HFF-Myc (cell line): ENCODE results near the gene OLAH.

Experiments
- DNase-seq: peaks from one replicate; pipeline ENCODE4 v3.0.0-alpha.2; 2011; ENCODE audit warnings: low read depth; ENCODE audit errors: extremely low read depth
- H3K4me3 ChIP-seq: replicated peaks from 2 replicates; pipeline ENCODE4 v1.5.1; 2011; ENCODE audit warnings: low read depth, mild to moderate bottlenecking, control low read depth, low read length
- TF ChIP-seq, protein P1 (sequence below): IDR thresholded peaks from 2 replicates; pipeline ENCODE4 v1.5.1; 2012; ENCODE audit warnings: mild to moderate bottlenecking, low read depth, low read length, control low read depth; ENCODE audit errors: missing control alignments

OLAH gene

DNA sequence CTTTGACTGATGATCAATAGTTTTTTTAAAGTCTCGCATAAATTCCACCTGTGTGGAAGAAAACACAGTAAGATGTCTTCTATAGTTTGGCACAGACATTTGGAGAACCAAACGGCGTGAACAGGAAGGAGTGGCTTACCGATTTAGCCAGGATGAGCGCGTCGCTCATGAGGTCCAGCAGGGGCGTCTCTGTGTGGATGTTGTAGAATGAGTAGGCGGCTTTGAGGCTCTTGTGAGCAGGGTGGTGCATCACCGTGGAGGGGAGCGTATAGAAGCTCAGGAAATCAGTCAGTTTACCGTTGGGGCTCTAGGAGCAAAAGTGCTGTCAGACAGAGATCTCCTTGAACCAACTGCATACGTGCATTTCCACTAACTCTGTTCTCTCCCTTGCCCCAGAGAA is 68.9 kb downstream of the OLAH start:
- H3K4me3 ChIP-seq: no peak overlapping the region
- TF ChIP-seq, protein P1, sequence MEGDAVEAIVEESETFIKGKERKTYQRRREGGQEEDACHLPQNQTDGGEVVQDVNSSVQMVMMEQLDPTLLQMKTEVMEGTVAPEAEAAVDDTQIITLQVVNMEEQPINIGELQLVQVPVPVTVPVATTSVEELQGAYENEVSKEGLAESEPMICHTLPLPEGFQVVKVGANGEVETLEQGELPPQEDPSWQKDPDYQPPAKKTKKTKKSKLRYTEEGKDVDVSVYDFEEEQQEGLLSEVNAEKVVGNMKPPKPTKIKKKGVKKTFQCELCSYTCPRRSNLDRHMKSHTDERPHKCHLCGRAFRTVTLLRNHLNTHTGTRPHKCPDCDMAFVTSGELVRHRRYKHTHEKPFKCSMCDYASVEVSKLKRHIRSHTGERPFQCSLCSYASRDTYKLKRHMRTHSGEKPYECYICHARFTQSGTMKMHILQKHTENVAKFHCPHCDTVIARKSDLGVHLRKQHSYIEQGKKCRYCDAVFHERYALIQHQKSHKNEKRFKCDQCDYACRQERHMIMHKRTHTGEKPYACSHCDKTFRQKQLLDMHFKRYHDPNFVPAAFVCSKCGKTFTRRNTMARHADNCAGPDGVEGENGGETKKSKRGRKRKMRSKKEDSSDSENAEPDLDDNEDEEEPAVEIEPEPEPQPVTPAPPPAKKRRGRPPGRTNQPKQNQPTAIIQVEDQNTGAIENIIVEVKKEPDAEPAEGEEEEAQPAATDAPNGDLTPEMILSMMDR: no peak
- DNase-seq: no peak

DNA sequence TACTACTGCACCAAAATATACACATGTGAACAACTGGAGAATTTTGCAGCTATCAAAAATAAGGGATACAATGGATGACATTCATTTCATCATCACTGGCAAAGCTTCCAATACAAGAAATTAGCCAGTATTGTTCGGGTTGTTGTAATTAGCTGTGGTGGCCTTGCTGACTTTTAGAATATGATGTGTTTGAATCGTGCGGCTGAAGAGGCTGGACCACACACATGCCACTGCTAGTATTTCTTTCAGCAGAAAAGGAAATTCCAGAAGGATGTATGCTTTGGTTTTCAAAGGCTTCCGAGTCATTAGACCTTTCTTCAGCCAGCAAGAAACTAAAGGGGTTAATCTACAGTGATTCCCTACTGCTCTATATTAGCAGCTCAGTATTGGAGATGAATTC is 70.0 kb downstream of the OLAH start:
- no peak overlapping the region for H3K4me3 ChIP-seq
- no peak for DNase-seq
- TF ChIP-seq, protein P1: no peak

DNA sequence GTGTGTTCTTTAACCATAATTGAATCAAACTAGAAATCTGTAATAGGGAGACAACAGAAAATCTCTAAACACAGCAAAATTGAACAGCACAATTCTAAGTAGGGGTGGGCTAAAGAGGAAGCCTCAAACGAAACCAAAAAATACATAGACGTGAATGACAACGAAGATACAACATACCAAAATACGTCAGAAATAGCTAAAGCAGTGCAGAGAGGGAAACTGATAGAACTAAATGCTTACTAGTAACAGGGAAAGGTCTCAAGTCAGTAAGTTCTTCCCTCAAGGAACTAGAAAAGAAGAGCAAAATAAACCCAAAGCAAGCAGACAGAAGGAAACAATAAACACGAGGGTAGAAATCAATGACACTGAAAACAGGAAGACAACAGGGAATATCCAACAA is 72.5 kb downstream of the OLAH start:
- H3K4me3 ChIP-seq: no peak overlapping the region
- TF ChIP-seq, protein P1: no peak
- no peak for DNase-seq

DNA sequence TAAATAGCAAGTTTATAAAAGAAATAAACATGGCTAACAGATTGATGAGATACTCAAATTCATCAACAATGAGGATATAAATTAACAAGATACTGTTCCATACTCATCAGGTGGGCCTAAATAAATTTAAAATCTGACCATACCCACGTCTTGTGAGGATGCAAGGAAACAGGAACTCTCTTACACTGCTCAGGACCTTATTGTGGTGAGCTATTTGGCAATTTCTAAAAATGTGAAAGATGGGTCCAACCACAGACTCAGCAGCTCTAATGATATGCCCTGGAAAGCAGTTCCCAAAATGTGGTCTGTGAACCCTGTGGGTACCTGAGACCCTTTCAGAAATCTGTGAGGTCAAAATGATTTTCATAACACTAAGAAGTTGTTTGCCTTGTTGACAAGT is 74.9 kb downstream of the OLAH start:
- no peak for DNase-seq
- H3K4me3 ChIP-seq: no peak overlapping the region
- TF ChIP-seq, protein P1: no peak

DNA sequence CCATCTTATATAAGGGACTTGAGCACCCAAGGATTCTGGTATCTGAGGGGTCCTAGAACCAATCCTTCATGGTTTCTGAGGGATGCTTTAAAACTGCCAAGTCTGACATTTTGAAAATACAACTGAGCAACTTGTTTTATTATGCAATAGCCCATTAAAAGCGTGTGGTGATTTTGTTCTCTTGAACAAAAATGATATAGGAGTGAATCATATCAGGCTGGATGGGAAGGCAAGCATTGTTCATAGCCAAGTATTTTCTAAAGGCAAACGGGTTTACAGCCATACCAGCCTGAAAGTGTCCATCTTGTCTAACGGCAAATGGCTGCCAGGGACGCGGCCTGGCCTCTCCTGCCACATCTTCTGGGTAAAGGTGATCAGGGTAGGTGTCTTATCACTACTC is 76.8 kb downstream of the OLAH start:
- H3K4me3 ChIP-seq: no peak overlapping the region
- TF ChIP-seq, protein P1: no peak
- DNase-seq: no peak

DNA sequence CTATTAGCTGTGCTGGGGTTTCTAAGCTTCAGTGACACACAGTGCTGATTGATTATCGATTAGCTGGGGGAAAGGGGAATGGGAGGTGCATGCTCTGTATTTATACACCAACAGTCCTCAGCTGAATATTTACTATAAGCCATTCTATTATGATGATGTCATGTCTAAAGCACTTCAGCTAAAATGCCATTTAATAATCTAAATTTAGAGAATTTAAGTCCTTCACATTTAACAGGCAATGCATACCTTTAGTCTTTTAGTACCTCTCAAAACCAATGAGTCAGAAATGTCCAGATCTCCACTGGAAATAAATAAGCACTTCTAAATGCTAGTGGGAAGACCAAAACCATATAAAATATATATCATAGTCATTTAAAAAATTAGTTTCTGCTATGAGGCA is 78.0 kb downstream of the OLAH start:
- H3K4me3 ChIP-seq: no peak overlapping the region
- DNase-seq: no peak
- TF ChIP-seq, protein P1: no peak

DNA sequence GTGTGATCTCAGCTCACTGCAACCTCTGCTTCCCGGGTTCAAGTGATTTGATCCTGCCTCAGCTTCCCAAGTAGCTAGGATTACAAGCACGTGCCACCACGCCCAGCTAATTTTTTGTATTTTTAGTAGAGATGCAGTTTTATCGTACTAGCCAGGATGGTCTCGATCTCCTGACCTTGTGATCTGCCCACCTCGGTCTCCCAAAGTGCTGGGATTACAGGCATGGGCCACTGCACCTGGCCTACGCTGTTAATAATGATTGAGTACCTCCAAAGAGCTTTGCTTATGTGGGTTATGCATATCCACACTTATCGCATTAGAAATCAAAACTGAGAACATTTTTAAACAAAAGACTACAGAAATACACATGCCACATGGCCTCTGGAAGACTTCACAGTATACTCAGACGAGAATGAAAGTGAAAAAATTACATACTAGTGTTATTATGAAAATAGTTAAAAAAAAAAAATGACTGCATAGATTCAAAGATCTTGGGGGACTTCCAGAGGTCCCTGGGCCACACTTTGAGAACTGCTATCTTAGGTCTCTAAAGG is 78.8 kb downstream of the OLAH start:
- no peak overlapping the region for H3K4me3 ChIP-seq
- DNase-seq: no peak
- TF ChIP-seq, protein P1: no peak
